HG02840 (cell line): ENCODE measurements around the gene TSR2.

ENCODE experiments used
- ATAC-seq: cut with Tn5 transposase; IDR thresholded peaks from one replicate; pipeline ENCODE4 v1.9.1; 2021; ENCODE audit warnings: mild to moderate bottlenecking, moderate library complexity, moderate number of reproducible peaks; ENCODE audit not compliant: unreplicated experiment, low FRiP score

The TSR2 gene

DNA sequence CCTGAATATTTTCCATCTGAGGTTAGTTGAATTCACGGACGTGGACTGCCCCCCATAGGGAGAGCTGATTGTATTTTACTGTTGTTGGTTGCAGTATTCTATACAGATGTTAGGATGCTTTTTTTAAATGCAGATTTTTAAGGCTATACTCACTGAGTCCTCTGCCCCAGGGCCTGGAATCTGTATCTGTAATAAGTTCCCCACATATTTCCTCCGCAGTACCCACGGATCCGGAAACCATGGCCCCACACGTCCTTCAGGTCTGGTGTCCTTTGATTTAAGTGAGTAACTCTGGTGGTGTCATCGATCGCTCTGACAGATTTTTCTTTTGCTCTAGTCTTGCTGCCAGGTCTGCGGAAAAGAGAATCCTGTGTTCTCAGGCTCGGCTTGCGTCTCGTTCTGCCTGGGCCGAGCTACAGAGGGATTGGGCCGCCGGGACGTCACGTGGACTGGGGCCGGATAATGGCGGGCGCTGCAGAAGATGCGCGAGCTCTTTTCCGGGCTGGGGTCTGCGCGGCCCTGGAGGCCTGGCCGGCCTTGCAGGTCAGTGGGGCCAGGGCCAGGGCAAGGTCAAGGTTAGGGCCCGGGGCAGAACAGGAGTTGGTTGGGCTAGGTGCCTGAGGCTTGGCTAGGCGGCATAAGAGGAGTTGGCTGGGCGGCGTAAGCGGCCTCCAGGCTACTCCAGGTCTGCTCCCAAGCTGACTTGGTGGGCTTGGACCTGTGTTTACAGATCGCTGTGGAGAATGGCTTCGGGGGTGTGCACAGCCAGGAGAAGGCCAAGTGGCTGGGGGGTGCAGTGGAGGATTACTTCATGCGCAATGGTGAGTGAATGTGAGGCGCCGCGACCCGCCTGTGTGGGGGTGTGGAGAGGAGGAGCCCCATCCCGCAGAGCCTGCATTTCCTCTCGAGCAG, at the start of gene TSR2:
TSR2 (plus strand) TSS at position 445 of the 912 bp plus-strand sequence; CDS start at position 463, 18 bp downstream.
- peak; percentile 98 for ATAC-seq

- no peak for ATAC-seq
These were observed 43.1 kb upstream of the TSR2 start for GRCh38 chrX:54397113-54397512.

DNA sequence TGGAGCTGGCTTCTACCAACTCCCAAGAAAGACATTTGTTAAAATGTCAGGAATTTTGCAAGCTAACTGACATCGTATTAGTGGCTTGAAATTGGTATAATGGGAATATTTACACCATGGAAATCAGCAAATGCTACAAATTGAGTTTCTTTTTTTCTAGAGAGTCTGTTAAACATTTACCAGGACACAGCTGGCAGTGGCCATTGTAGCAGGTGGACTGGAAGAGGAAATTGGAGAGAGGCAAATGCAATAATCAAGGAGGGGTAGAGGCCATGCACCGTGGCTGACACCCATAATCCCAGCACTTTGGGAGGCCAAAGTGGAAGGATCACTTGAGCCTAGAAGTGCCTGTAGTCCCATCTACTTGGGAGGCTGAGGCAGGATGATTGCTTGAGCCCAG, 32.9 kb upstream of the TSR2 start:
- no peak for ATAC-seq

- no peak for ATAC-seq
These were observed 28.5 kb upstream of the TSR2 start for GRCh38 chrX:54411732-54412131.

- no peak for ATAC-seq
These were observed 26.5 kb upstream of the TSR2 start for GRCh38 chrX:54413753-54414152.

DNA sequence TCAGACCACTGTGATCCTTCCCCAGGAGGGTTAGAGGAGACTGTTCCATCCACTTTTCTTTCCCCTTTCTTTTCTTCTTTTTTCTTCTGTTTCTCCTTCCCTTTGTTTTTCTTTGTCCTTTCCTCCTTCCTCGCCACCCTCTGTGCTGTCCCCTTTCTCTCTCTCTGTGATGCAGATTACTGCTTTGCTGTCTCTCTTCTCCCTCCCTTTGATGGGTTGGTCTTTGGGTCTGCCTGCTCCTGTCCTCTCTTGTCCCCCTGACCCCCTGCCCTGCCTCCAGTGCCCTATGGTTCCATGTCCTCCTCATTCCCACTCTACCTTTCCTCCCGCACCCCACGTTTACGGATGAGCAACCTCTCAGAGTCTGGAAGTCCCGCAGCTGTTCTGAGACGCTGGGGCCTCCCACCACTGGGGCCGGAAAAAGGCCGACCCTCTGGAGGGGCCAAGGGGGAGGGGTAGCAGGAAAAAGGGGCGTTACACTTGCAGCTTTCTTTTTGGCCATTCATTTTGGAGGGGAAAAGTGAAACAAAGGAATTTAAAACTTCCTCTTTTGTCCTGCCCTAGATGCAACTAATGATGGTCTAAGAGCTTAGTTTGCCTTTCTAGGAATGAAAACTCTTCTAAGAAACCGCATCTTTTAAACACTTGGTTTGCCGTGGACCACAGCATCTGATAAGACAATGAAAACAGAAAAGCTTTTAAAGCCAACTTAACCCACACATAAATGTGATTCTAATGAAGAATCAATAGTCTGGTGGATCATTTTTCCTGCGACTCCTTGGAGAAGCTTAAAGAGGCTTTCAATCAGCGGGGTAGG, 24.5 kb upstream of the TSR2 start:
- no peak for ATAC-seq

DNA sequence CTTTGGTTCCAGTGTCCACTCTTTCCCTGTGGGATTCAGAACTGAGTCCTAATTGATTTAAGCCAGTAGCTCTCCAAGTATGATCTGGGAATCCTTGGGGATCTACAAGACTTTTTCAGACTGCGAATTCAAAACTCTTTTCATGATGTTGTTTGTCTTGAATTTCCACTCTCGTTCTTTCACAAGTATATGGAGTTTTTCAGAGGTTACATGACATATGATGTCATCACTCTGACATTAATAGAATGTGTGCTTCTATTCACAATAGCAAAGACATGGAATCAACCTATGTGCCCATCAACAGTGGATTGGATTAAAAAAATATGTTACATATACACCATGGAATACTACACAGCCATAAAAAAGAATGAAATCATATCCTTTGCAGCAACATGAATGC, 23.2 kb upstream of the TSR2 start:
- ATAC-seq, result no peak

DNA sequence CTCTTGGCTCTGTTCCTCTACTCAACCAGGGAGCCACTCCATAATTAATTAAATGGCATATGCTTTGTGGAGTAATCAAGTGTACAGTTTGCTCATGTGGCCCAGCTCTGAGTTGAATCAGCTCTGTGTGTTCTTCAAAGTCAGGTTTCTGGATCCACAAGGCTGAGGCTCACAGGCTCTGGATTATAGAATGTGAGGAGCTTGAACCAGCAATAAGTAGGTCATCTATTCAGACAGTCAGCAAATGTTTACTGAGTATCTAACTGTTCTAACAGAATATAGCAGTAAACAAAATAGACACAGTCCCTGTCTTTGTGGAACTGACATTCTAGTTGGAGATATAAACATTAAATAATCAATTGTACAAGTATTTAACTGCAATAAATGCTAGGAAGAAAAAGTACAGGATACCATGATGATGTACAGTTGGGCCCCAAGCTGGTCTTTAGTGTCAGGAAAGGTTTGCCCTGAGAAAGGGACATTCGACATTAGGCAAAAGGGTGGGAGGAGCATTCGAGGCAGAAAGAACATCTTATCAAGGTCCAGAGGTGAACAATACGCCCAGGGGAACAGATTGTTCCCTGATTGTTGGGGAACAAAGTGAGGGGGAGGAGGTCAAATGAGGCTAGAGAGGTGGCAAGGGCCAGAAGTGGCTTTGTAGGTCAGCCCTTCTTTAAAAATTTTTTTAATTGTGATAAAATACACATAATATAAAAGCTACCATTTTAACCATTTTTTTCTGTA, 20.5 kb upstream of the TSR2 start:
- no peak for ATAC-seq

DNA sequence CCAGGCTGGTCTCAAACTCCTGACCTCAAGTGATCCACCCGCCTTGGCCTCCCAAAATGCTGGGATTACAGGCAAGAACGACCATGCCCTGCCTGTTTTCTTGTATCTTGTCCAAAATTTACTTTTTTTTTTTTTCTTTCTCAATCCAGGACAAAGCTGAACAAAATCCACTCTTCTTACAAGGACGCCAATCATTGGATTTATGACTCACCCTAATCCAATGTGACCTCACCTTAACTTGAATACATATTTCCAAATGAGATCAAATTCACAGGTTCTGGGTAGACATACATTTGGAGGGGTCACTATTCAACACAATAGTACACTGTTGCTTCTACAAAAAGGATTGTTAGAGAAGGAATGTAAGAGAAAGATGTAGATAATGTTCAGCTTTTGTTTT, 18.0 kb upstream of the TSR2 start:
- ATAC-seq, result no peak

- ATAC-seq, result no peak
These were observed 16.9 kb upstream of the TSR2 start for GRCh38 chrX:54423161-54423888.

GRCh38 chrX:54427837-54428424, 12.3 kb upstream of the TSR2 start:
- no peak for ATAC-seq

- no peak for ATAC-seq
These were observed 9.7 kb upstream of the TSR2 start for GRCh38 chrX:54430519-54430918.

- no peak for ATAC-seq
These were observed 5.1 kb upstream of the TSR2 start for GRCh38 chrX:54435121-54435520.

DNA sequence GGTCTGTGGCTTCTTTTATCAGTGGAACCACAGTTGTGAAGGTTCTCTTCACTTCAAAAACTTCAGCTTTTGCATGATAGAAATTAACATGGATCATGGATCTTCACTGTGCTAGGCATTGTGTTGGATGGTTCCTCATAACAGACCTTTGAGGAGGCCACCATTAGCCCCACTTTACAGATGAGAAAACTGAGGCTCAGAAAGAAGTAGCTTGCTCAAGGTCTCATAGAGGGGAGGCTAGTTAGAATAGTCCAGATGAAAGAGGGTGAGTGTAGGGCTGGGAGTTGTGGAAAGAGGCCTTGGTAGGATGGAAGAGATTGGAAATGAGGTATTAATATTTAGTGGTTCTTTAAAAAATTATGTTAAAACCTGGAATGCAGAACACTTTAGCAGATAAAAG, 2.6 kb downstream of the TSR2 start:
- ATAC-seq, result no peak

DNA sequence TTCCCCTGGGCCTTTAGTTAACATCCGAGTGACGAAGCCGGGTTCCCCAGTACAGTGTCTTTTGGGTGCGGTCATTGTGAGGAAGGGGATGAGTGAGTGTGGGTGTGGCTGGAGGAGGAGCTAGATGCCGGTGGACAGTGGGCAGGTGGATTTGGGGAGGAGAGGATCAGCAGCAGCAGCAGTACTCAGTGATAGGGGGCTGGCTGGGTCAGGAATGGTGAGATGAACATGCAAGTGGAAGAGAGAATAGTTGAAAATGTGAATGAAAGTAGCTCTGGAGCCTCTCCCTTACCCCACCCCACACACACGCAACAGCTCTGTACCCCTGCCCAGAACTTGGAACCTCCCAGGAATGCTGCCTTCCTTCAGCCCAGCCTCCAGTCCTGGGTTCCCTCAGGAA, 4.5 kb downstream of the TSR2 start:
- ATAC-seq, result no peak

- ATAC-seq, result no peak
These were observed 5.9 kb downstream of the TSR2 start for GRCh38 chrX:54446084-54446483.

DNA sequence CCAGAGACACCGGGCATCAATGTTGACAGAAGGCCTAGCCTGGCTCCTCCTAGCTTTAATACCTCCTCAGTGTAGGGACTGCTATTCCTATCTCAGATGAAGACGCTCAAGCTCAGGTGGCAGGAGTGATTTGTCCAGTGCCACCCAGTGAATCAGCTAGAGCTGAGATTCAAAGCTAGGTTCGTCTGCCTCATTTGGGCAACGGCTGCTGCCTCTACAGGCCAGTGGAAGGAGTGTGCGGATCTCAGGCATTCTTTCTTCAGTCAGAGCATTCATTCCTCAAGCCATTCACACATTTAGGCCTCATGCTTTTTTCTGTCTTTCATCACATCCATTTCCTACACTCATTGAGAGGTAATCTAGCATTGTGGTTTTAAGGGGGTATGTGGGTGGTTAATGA, 7.3 kb downstream of the TSR2 start:
- no peak for ATAC-seq

DNA sequence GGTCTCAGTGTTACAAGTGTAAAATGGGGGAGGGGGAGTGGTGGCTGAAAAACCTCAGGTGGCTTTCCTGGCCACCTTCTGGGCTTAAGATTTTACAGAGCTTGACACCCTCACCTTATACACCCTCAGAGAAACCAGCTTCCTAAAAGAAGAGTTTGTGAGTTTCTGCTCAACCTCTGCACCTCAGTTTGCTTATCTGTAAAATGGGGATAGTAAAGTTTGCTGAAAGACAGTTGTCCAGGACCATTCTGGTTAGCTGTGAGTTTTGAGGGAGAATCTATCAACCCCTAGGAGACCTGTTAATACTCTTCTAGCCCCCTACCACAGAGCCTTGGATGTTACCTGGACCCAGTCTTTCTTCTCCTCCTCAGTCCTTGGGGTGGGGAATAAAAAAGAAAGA, 9.7 kb downstream of the TSR2 start:
- ATAC-seq, result no peak

- ATAC-seq, result no peak
These were observed 12.7 kb downstream of the TSR2 start for GRCh38 chrX:54452920-54453319.
